Activated CD4-positive, alpha-beta T cell treated with anti-CD3 and anti-CD28 coated beads, Interleukin-2, amount 50 U/mL, for 16 hours (primary cell): ENCODE data around the gene RPS5.
"Not testable (repeated sequence)": the region's sequence is repeated elsewhere in the genome, so short reads cannot be mapped to it uniquely, and the experiment has no call there.

Experiments used
- DNase-seq: peaks from one replicate; pipeline ENCODE4 v3.0.0-alpha.2; 2020

The RPS5 gene

GRCh38 chr19:58386576-58387337 lies at the start of gene RPS5:
RPS5 (plus strand) TSS chr19:58387269; CDS start chr19:58388138, 869 bp downstream.
- peak; percentile 99 for DNase-seq

GRCh38 chr19:58338336-58338735 lies 48.7 kb upstream of the RPS5 start:
- DNase-seq: no peak

- DNase-seq: no peak
These were observed 48.1 kb upstream of the RPS5 start for GRCh38 chr19:58338825-58339558.

GRCh38 chr19:58345558-58345957 lies 41.5 kb upstream of the RPS5 start:
- DNase-seq: no peak

GRCh38 chr19:58346961-58347929 lies 39.8 kb upstream of the RPS5 start:
- peak; percentile 77 for DNase-seq

- DNase-seq: not testable (repeated sequence)
These were observed 39.0 kb upstream of the RPS5 start for GRCh38 chr19:58348080-58348479.

GRCh38 chr19:58349590-58349989 lies 37.5 kb upstream of the RPS5 start:
- no peak for DNase-seq

- no peak for DNase-seq
These were observed 36.8 kb upstream of the RPS5 start for GRCh38 chr19:58350001-58350861.

- DNase-seq: no peak
These were observed 36.1 kb upstream of the RPS5 start for GRCh38 chr19:58350871-58351557.

GRCh38 chr19:58351558-58351878 lies 35.6 kb upstream of the RPS5 start:
- DNase-seq: no peak

- no peak for DNase-seq
These were observed 34.9 kb upstream of the RPS5 start for GRCh38 chr19:58351990-58352755.

GRCh38 chr19:58352760-58353671 lies 34.1 kb upstream of the RPS5 start, which contains the start of gene A1BG:
A1BG (minus strand) TSS chr19:58353492; CDS start chr19:58353437, 55 bp downstream.
- DNase-seq: no peak

- no peak for DNase-seq
These were observed 33.2 kb upstream of the RPS5 start for GRCh38 chr19:58353717-58354477.

GRCh38 chr19:58354478-58355030 lies 32.5 kb upstream of the RPS5 start:
- DNase-seq: no peak

- DNase-seq: no peak
These were observed 31.8 kb upstream of the RPS5 start for GRCh38 chr19:58355215-58355796.

GRCh38 chr19:58355908-58356765 lies 30.9 kb upstream of the RPS5 start:
- peak; percentile 41 for DNase-seq
